ENCODE results near the gene MAGEL2. TPM values are rescaled to one million over a fixed set of nuclear protein-coding genes. Genes with fewer than 3 reads are reported as not detected.

MAGEL2 gene
- total and polyA plus RNA-seq, 2 of the 4 experiments (the other 2 are of a cell fraction): 0.18 to 0.29 TPM

GRCh38 chr15:23606226-23606625 lies 41.4 kb downstream of the MAGEL2 start:
- no TSS peak for BruUV-seq (replicated peaks)
- H3K9me1 ChIP-seq (ENCODE audit: insufficient read depth, low read length): no peaks in the 10 kb centered on the region

More at GRCh38 chr15:23606226-23606625, 41.4 kb downstream of the MAGEL2 start:
- H3K4ac ChIP-seq (ENCODE audit: low read depth, low read length): no peak overlapping the region
- POLR2A ChIA-PET (ENCODE audit: unreplicated experiment): no interaction called here
- DNase-seq: no peak
- no peak overlapping the region for H2AFZ ChIP-seq (replicated peaks; ENCODE audit: low read length, poor library complexity)
- H2AK9ac ChIP-seq (replicated peaks; ENCODE audit: low read depth, low read length, poor library complexity): no peak overlapping the region
- no peak for TF ChIP-seq RAD21 (IDR thresholded peaks at IDR 0.05; ENCODE audit: low read length)
- no peak for TF ChIP-seq MAZ (IDR thresholded peaks at IDR 0.05; ENCODE audit: borderline replicate concordance, low read depth, low read length)
- no peak for TF ChIP-seq ELK1 (IDR thresholded peaks at IDR 0.05; ENCODE audit: borderline replicate concordance, low read depth, low read length)
- no peak overlapping the region for H3K4me2 ChIP-seq (ENCODE audit: low read depth, low read length)
- no CpG with 5 or more reads among the region's 2 CpGs for WGBS, 2 experiments (ENCODE audit: extremely low coverage in 2 of 2, insufficient read length in 1 of 2)
- H3K4me1 ChIP-seq (ENCODE audit: control insufficient read depth, insufficient read depth, low read length): no peaks in the 10 kb centered on the region
- H3K4me3 ChIP-seq (ENCODE audit: insufficient read depth, low read depth, low read length): no peak overlapping the region
- H3K27ac ChIP-seq (ENCODE audit: insufficient read depth, low read length): no peak overlapping the region
- H3K18ac ChIP-seq (ENCODE audit: low read depth, low read length): no peak overlapping the region
- no peak overlapping the region for H4K91ac ChIP-seq (ENCODE audit: insufficient read depth, low read depth, low read length)
- CTCF ChIA-PET: no interaction called here
- dilution Hi-C loops (cut with HindIII; ENCODE audit: low sequenced_read_pairs, unreplicated experiment): no loop called here
- H2BK120ac ChIP-seq (ENCODE audit: low read depth, low read length): no peak overlapping the region
- H3K79me1 ChIP-seq (ENCODE audit: low read depth in 1 of 2, low read length in 2 of 2): no peaks in the 10 kb centered on the region
- no peak overlapping the region for H3K14ac ChIP-seq (replicated peaks; ENCODE audit: low read depth, low read length)
- H3K9ac ChIP-seq (ENCODE audit: low read depth, low read length): no peak overlapping the region
- H4K20me1 ChIP-seq (ENCODE audit: insufficient read depth, low read length): no peaks in the 10 kb centered on the region
- H2BK20ac ChIP-seq (ENCODE audit: low read depth, low read length): no peak overlapping the region
- intact Hi-C loops (cut with micrococcal nuclease): no loop called here
- in situ Hi-C loops (cut with MboI; ENCODE audit: low sequenced_read_pairs): no loop called here
- H4K8ac ChIP-seq (ENCODE audit: low read depth in 2 of 2, low read length in 2 of 2): no peak overlapping the region
- no peak overlapping the region for H3K56ac ChIP-seq (ENCODE audit: extremely low read depth, insufficient read depth, low read length)
- H3K23ac ChIP-seq (ENCODE audit: low read depth, low read length): no peak overlapping the region
- H2BK15ac ChIP-seq (ENCODE audit: low read depth, low read length): no peak overlapping the region
- H3K36me3 ChIP-seq (ENCODE audit: control insufficient read depth, insufficient read depth, low read length): no peaks in the 10 kb centered on the region
- H2AK5ac ChIP-seq (ENCODE audit: low read depth, low read length): no peak overlapping the region
- H4K5ac ChIP-seq (ENCODE audit: low read depth, low read length): no peak overlapping the region
- ATAC-seq (ENCODE audit: low read depth): no peak
- H3K27me3 ChIP-seq (ENCODE audit: control insufficient read depth, insufficient read depth, low read length): no peaks in the 10 kb centered on the region
- peaks cover 25% of the 10 kb centered on the region for H3K9me3 ChIP-seq (ENCODE audit: control insufficient read depth, insufficient read depth, low read length)
- no peak overlapping the region for H2BK5ac ChIP-seq (ENCODE audit: low read depth, low read length, poor library complexity, severe bottlenecking)
